GM23338 (cell line): ENCODE data around the gene COA1. TPM values are rescaled to one million over a fixed set of nuclear protein-coding genes. Genes with fewer than 3 reads are reported as not detected.
A peak's percentile ranks its signal among the peaks of the same experiment; 100 is the strongest.

Experiments used
- ATAC-seq: fragments of 200-7000 bp; cut with Tn5 transposase; 3 replicates; pipeline ENCODE4 v1.9.1; 2020
- DNase-seq: peaks from one replicate; pipeline ENCODE4 v3.0.0-alpha.2; 2015; ENCODE audit warnings: low spot score
- H2AFZ ChIP-seq: fragments of 200-600 bp; sonication (generic); 2 replicates; pipeline ENCODE4 v1.8.0; 2016; ENCODE audit warnings: antibody characterized with exemption, mild to moderate bottlenecking, moderate library complexity
- H3F3A ChIP-seq: fragments of 200-600 bp; sonication (generic); replicated peaks from 2 replicates; pipeline ENCODE4 v1.8.0; 2017; ENCODE audit warnings: antibody characterized with exemption, mixed run types, low read depth
- H3K27ac ChIP-seq: fragments of 200-600 bp; sonication (generic); 2 replicates; pipeline ENCODE4 v1.6.1; 2016; ENCODE audit warnings: low read depth
- H3K27me3 ChIP-seq: fragments of 200-600 bp; sonication (generic); 2 replicates; pipeline ENCODE4 v1.8.0; 2016; ENCODE audit warnings: mild to moderate bottlenecking, mixed run types, moderate library complexity; ENCODE audit not compliant: insufficient read depth
- H3K36me3 ChIP-seq: fragments of 200-600 bp; sonication (generic); 2 replicates; pipeline ENCODE4 v1.8.0; 2016; ENCODE audit warnings: mild to moderate bottlenecking; ENCODE audit not compliant: insufficient read depth
- H3K4me1 ChIP-seq: fragments of 200-600 bp; sonication (generic); 2 replicates; pipeline ENCODE4 v1.8.0; 2016; ENCODE audit warnings: mild to moderate bottlenecking, moderate library complexity; ENCODE audit not compliant: insufficient read depth
- H3K4me2 ChIP-seq: fragments of 200-600 bp; sonication (generic); 2 replicates; pipeline ENCODE4 v1.7.1; 2017; ENCODE audit warnings: mixed run types
- H3K4me3 ChIP-seq: fragments of 200-600 bp; sonication (generic); 2 replicates; pipeline ENCODE4 v1.6.1; 2016; ENCODE audit warnings: mixed run types
- H3K79me2 ChIP-seq: fragments of 200-600 bp; sonication (generic); replicated peaks from 2 replicates; pipeline ENCODE4 v1.8.0; 2017; ENCODE audit warnings: mild to moderate bottlenecking; ENCODE audit not compliant: insufficient read depth
- H3K9me2 ChIP-seq: fragments of 200-600 bp; sonication (generic); 2 replicates; pipeline ENCODE4 v1.8.0; 2017; ENCODE audit not compliant: insufficient read depth
- H4K20me1 ChIP-seq: fragments of 200-600 bp; sonication (generic); replicated peaks from 2 replicates; pipeline ENCODE4 v1.8.0; 2017; ENCODE audit warnings: mild to moderate bottlenecking; ENCODE audit not compliant: insufficient read depth
- H3K27ac Mint-ChIP-seq: 2 replicates; pipeline ENCODE4 v1.8.0; 2020; ENCODE audit warnings: inconsistent platforms, mild to moderate bottlenecking, moderate library complexity, mixed read lengths
- H3K27me3 Mint-ChIP-seq: 3 replicates; pipeline ENCODE4 v1.8.0; 2022; ENCODE audit warnings: low read depth, mild to moderate bottlenecking, moderate library complexity, mixed read lengths, inconsistent platforms; ENCODE audit not compliant: insufficient read depth, poor library complexity
- H3K36me3 Mint-ChIP-seq: 3 replicates; pipeline ENCODE4 v1.8.0; 2021; ENCODE audit warnings: low read depth, mild to moderate bottlenecking, inconsistent platforms, moderate library complexity, mixed read lengths
- H3K4me1 Mint-ChIP-seq: 3 replicates; pipeline ENCODE4 v1.8.0; 2020; ENCODE audit warnings: mild to moderate bottlenecking, inconsistent platforms, mixed read lengths
- H3K4me3 Mint-ChIP-seq: 3 replicates; pipeline ENCODE4 v1.8.0; 2021; ENCODE audit warnings: moderate library complexity, mild to moderate bottlenecking, inconsistent platforms, mixed read lengths
- H3K9me3 Mint-ChIP-seq: 3 replicates; pipeline ENCODE4 v1.8.0; 2020; ENCODE audit warnings: moderate library complexity, mild to moderate bottlenecking, inconsistent platforms, mixed read lengths
- CREB1 ChIP-seq: fragments of 250-450 bp; sonication (Bioruptor Pico); IDR thresholded peaks from 2 replicates; pipeline ENCODE4 v1.5.0; 2020; ENCODE audit warnings: low read depth, mild to moderate bottlenecking, moderate library complexity
- EZH2 ChIP-seq: fragments of 200-600 bp; sonication (generic); IDR thresholded peaks from one replicate; pipeline ENCODE4 v1.8.0; 2017; ENCODE audit warnings: antibody characterized with exemption, mild to moderate bottlenecking, low read depth; ENCODE audit not compliant: unreplicated experiment
- EZH2phosphoT487 ChIP-seq: fragments of 200-600 bp; sonication (generic); IDR thresholded peaks from one replicate; pipeline ENCODE4 v1.8.1; 2018; ENCODE audit warnings: antibody characterized with exemption; ENCODE audit not compliant: unreplicated experiment
- JUNB ChIP-seq: IDR thresholded peaks from one replicate; pipeline ENCODE4 v1.6.1; 2016; ENCODE audit warnings: antibody characterized with exemption; ENCODE audit not compliant: unreplicated experiment
- NANOG ChIP-seq: IDR thresholded peaks from 2 replicates; pipeline ENCODE4 v1.6.1; 2016; ENCODE audit warnings: antibody characterized with exemption, borderline replicate concordance
- POLR2AphosphoS5 ChIP-seq: IDR thresholded peaks from 2 replicates; pipeline ENCODE4 v1.6.1; 2016; ENCODE audit warnings: antibody characterized with exemption, low read depth
- STAT1 ChIP-seq: IDR thresholded peaks from one replicate; pipeline ENCODE4 v1.6.1; 2016; ENCODE audit warnings: antibody characterized with exemption; ENCODE audit not compliant: unreplicated experiment
- ZNF114 ChIP-seq: fragments of 250-450 bp; sonication (Bioruptor Pico); IDR thresholded peaks from 2 replicates; pipeline ENCODE4 v1.5.0; 2020; ENCODE audit warnings: mild to moderate bottlenecking, moderate library complexity
- ZNF331 ChIP-seq: fragments of 250-450 bp; sonication (Bioruptor Pico); IDR thresholded peaks from 2 replicates; pipeline ENCODE4 v1.5.0; 2020; ENCODE audit warnings: low read depth, mild to moderate bottlenecking, moderate library complexity
- polyA plus RNA-seq: library from polyadenylated mRNA; unstranded; fragments of >200 nt; fragmentation: Nextera tagmentation; extraction: Ambion mirVana; gene quantifications from 2 replicates; pipeline ENCODE4 v1.2.1, GENCODE V29; 2016
- total RNA-seq: library from RNA; depleted of rRNA; stranded (reverse); fragments of >200 nt; shearing (Covaris generic); gene quantifications from 2 replicates; pipeline ENCODE4 v1.2.3, GENCODE V29; 2014
- TF ChIP-seq, protein P1 (sequence below), 2 experiments: fragments of 200-600 bp in 1 of 2; sonication (generic) in 1 of 2; conservative IDR thresholded peaks; 2 replicates each; pipeline versions ENCODE4 v1.5.1 to v1.6.1; 2016 to 2017; ENCODE audit warnings: antibody characterized with exemption in 2 of 2, low read depth in 2 of 2, mild to moderate bottlenecking in 2 of 2, moderate library complexity in 1 of 2
- TF ChIP-seq, protein P2 (sequence below): IDR thresholded peaks from 2 replicates; pipeline ENCODE4 v1.6.1; 2016; ENCODE audit warnings: antibody characterized with exemption
- TF ChIP-seq, protein P3 (sequence below): IDR thresholded peaks from one replicate; pipeline ENCODE4 v1.6.1; 2018; ENCODE audit warnings: antibody characterized with exemption; ENCODE audit not compliant: unreplicated experiment
- TF ChIP-seq, protein P4 (sequence below): fragments of 250-450 bp; sonication (Bioruptor Pico); IDR thresholded peaks from 2 replicates; pipeline ENCODE4 v1.5.0; 2020; ENCODE audit warnings: mild to moderate bottlenecking, moderate library complexity

The COA1 gene
- total and polyA plus RNA-seq, 2 experiments from 2014 or later = 156 to 158 TPM

DNA sequence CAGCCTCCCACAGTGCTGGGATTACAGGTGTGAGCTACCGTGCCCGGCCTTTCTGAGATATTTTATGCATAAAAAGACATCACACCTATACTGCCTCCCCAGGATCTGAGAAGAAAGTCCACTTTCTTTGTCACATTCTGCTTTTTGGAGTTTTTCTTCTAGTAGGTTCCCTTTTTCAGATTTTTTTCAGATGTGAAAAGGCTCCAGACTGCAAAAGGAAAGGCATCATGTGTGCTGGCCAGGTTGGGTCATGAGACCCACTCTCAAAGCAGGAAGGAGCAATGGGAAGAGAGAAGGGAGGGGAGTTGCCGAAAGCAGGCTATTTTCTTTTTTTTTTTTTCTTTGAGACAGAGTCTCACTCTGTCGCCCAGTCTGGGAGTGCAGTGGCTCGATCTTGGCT, 40.0 kb upstream of the COA1 start:
- H3K79me2 ChIP-seq = no peaks in the 10 kb centered on the region; the same call in 1 of the 2 replicates
- no peaks in the 10 kb centered on the region for H3K27me3 ChIP-seq
- H3K36me3 ChIP-seq = 0 out of 2 replicates have a peak, but pooled peaks cover 2% of the 10 kb centered on the region
- H3K9me2 ChIP-seq = no peaks in the 10 kb centered on the region
- 0 out of 2 replicates have a peak, but pooled peaks cover 3% of the 10 kb centered on the region for H3F3A ChIP-seq
- no peak overlapping the region for H2AFZ ChIP-seq
- Mint-ChIP-seq H3K4me1 (peaks cover 6% of the 10 kb centered on the region), H3K4me3 (no peak overlapping the region), H3K27me3 (peaks cover 4% of the 10 kb centered on the region), H3K27ac (no peak overlapping the region), H3K9me3 (no peaks in the 10 kb centered on the region), H3K36me3 (peaks cover 14% of the 10 kb centered on the region)
- H3K27ac ChIP-seq = 0 out of 2 replicates have a peak overlapping the region, but pooled peaks have one; percentile 26
- H3K4me1 ChIP-seq = peaks cover 8% of the 10 kb centered on the region
- no peak overlapping the region for H3K4me2 ChIP-seq
- H4K20me1 ChIP-seq = no peaks in the 10 kb centered on the region
- TF ChIP-seq, protein P1, sequence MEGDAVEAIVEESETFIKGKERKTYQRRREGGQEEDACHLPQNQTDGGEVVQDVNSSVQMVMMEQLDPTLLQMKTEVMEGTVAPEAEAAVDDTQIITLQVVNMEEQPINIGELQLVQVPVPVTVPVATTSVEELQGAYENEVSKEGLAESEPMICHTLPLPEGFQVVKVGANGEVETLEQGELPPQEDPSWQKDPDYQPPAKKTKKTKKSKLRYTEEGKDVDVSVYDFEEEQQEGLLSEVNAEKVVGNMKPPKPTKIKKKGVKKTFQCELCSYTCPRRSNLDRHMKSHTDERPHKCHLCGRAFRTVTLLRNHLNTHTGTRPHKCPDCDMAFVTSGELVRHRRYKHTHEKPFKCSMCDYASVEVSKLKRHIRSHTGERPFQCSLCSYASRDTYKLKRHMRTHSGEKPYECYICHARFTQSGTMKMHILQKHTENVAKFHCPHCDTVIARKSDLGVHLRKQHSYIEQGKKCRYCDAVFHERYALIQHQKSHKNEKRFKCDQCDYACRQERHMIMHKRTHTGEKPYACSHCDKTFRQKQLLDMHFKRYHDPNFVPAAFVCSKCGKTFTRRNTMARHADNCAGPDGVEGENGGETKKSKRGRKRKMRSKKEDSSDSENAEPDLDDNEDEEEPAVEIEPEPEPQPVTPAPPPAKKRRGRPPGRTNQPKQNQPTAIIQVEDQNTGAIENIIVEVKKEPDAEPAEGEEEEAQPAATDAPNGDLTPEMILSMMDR (conservative IDR thresholded peaks at IDR 0.05; ENCODE audit: low read depth in 2 of 2) = no peak
- TF ChIP-seq ZNF114 (CRISPR knock-in tag) = no peak
- TF ChIP-seq NANOG = no peak
- no peak for TF ChIP-seq CREB1 (CRISPR knock-in tag)
- no peak for TF ChIP-seq JUNB
- TF ChIP-seq, protein P2, sequence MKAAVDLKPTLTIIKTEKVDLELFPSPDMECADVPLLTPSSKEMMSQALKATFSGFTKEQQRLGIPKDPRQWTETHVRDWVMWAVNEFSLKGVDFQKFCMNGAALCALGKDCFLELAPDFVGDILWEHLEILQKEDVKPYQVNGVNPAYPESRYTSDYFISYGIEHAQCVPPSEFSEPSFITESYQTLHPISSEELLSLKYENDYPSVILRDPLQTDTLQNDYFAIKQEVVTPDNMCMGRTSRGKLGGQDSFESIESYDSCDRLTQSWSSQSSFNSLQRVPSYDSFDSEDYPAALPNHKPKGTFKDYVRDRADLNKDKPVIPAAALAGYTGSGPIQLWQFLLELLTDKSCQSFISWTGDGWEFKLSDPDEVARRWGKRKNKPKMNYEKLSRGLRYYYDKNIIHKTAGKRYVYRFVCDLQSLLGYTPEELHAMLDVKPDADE = no peak
- TF ChIP-seq ZNF331 (CRISPR knock-in tag) = no peak
- TF ChIP-seq, protein P3, sequence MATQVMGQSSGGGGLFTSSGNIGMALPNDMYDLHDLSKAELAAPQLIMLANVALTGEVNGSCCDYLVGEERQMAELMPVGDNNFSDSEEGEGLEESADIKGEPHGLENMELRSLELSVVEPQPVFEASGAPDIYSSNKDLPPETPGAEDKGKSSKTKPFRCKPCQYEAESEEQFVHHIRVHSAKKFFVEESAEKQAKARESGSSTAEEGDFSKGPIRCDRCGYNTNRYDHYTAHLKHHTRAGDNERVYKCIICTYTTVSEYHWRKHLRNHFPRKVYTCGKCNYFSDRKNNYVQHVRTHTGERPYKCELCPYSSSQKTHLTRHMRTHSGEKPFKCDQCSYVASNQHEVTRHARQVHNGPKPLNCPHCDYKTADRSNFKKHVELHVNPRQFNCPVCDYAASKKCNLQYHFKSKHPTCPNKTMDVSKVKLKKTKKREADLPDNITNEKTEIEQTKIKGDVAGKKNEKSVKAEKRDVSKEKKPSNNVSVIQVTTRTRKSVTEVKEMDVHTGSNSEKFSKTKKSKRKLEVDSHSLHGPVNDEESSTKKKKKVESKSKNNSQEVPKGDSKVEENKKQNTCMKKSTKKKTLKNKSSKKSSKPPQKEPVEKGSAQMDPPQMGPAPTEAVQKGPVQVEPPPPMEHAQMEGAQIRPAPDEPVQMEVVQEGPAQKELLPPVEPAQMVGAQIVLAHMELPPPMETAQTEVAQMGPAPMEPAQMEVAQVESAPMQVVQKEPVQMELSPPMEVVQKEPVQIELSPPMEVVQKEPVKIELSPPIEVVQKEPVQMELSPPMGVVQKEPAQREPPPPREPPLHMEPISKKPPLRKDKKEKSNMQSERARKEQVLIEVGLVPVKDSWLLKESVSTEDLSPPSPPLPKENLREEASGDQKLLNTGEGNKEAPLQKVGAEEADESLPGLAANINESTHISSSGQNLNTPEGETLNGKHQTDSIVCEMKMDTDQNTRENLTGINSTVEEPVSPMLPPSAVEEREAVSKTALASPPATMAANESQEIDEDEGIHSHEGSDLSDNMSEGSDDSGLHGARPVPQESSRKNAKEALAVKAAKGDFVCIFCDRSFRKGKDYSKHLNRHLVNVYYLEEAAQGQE = no peak
- TF ChIP-seq EZH2 = no peak
- TF ChIP-seq, protein P4, sequence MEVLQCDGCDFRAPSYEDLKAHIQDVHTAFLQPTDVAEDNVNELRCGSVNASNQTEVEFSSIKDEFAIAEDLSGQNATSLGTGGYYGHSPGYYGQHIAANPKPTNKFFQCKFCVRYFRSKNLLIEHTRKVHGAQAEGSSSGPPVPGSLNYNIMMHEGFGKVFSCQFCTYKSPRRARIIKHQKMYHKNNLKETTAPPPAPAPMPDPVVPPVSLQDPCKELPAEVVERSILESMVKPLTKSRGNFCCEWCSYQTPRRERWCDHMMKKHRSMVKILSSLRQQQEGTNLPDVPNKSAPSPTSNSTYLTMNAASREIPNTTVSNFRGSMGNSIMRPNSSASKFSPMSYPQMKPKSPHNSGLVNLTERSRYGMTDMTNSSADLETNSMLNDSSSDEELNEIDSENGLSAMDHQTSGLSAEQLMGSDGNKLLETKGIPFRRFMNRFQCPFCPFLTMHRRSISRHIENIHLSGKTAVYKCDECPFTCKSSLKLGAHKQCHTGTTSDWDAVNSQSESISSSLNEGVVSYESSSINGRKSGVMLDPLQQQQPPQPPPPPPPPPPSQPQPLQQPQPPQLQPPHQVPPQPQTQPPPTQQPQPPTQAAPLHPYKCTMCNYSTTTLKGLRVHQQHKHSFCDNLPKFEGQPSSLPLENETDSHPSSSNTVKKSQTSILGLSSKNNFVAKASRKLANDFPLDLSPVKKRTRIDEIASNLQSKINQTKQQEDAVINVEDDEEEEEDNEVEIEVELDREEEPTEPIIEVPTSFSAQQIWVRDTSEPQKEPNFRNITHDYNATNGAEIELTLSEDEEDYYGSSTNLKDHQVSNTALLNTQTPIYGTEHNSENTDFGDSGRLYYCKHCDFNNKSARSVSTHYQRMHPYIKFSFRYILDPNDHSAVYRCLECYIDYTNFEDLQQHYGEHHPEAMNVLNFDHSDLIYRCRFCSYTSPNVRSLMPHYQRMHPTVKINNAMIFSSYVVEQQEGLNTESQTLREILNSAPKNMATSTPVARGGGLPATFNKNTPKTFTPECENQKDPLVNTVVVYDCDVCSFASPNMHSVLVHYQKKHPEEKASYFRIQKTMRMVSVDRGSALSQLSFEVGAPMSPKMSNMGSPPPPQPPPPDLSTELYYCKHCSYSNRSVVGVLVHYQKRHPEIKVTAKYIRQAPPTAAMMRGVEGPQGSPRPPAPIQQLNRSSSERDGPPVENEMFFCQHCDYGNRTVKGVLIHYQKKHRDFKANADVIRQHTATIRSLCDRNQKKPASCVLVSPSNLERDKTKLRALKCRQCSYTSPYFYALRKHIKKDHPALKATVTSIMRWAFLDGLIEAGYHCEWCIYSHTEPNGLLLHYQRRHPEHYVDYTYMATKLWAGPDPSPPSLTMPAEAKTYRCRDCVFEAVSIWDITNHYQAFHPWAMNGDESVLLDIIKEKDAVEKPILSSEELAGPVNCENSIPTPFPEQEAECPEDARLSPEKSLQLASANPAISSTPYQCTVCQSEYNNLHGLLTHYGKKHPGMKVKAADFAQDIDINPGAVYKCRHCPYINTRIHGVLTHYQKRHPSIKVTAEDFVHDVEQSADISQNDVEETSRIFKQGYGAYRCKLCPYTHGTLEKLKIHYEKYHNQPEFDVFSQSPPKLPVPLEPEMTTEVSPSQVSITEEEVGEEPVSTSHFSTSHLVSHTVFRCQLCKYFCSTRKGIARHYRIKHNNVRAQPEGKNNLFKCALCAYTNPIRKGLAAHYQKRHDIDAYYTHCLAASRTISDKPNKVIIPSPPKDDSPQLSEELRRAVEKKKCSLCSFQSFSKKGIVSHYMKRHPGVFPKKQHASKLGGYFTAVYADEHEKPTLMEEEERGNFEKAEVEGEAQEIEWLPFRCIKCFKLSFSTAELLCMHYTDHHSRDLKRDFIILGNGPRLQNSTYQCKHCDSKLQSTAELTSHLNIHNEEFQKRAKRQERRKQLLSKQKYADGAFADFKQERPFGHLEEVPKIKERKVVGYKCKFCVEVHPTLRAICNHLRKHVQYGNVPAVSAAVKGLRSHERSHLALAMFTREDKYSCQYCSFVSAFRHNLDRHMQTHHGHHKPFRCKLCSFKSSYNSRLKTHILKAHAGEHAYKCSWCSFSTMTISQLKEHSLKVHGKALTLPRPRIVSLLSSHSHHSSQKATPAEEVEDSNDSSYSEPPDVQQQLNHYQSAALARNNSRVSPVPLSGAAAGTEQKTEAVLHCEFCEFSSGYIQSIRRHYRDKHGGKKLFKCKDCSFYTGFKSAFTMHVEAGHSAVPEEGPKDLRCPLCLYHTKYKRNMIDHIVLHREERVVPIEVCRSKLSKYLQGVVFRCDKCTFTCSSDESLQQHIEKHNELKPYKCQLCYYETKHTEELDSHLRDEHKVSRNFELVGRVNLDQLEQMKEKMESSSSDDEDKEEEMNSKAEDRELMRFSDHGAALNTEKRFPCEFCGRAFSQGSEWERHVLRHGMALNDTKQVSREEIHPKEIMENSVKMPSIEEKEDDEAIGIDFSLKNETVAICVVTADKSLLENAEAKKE (CRISPR knock-in tag) = no peak
- TF ChIP-seq POLR2AphosphoS5 = no peak
- no peak for TF ChIP-seq STAT1
- no peak for TF ChIP-seq EZH2phosphoT487
- no peak for ATAC-seq
- H3K4me3 ChIP-seq = no peak overlapping the region
- DNase-seq = no peak
